ENCODE measurements around the gene SORT1. TPM values are rescaled to one million over a fixed set of nuclear protein-coding genes. Genes with fewer than 3 reads are reported as not detected.

Gene SORT1
- polyA plus RNA-seq, 1 experiment: 38.6 TPM

GRCh38 chr1:109331113-109331512 is 66.6 kb downstream of the SORT1 start:
- ChIA-PET POLR2A (no interaction called here), CTCF (no interaction called here)
- no peak for TF ChIP-seq CTCF (IDR thresholded peaks at IDR 0.05; ENCODE audit: insufficient read depth, low read depth, low read length)
- DNase-seq (ENCODE audit: low read depth): no peak
- peaks cover 6% of the 10 kb centered on the region for H3K36me3 ChIP-seq (ENCODE audit: control insufficient read depth, insufficient read depth, low read length)
- no peaks in the 10 kb centered on the region for H3K27me3 ChIP-seq (ENCODE audit: control insufficient read depth, insufficient read depth, low read length)
- H3K4me3 ChIP-seq (ENCODE audit: low read depth, low read length): no peak overlapping the region

GRCh38 chr1:109327285-109327684 is 70.4 kb downstream of the SORT1 start:
- no peak for TF ChIP-seq CTCF (IDR thresholded peaks at IDR 0.05; ENCODE audit: insufficient read depth, low read depth, low read length)
- DNase-seq (ENCODE audit: low read depth): no peak
- no peaks in the 10 kb centered on the region for H3K27me3 ChIP-seq (ENCODE audit: control insufficient read depth, insufficient read depth, low read length)
- POLR2A ChIA-PET: no interaction called here
- CTCF ChIA-PET: interaction anchor here (1.6 kb wide), 1 partner anchor 73 kb away, joined by 4 read pairs; no protein-coding TSS in a partner anchor
- no peak overlapping the region for H3K4me3 ChIP-seq (ENCODE audit: low read depth, low read length)
- H3K36me3 ChIP-seq (ENCODE audit: control insufficient read depth, insufficient read depth, low read length): peaks cover 3% of the 10 kb centered on the region; the same call in 1 of the 2 replicates

GRCh38 chr1:109322974-109323373 is 74.7 kb downstream of the SORT1 start:
- POLR2A ChIA-PET: no interaction called here
- Histone ChIP-seq H3K27me3 (ENCODE audit: control insufficient read depth, insufficient read depth, low read length) (no peaks in the 10 kb centered on the region), H3K4me3 (ENCODE audit: low read depth, low read length) (no peak overlapping the region), H3K36me3 (ENCODE audit: control insufficient read depth, insufficient read depth, low read length) (peaks cover 8% of the 10 kb centered on the region; the same call in 1 of the 2 replicates)
- CTCF ChIA-PET: interaction anchor here (0.7 to 1.2 kb wide), 2 partner anchors 9 to 75 kb away, joined by 3 to 4 read pairs; partner anchors contain the start of gene SORT1
- no peak for DNase-seq (ENCODE audit: low read depth)
- no peak for TF ChIP-seq CTCF (IDR thresholded peaks at IDR 0.05; ENCODE audit: insufficient read depth, low read depth, low read length)

GRCh38 chr1:109319114-109319513 is 78.6 kb downstream of the SORT1 start:
- Histone ChIP-seq H3K4me3 (ENCODE audit: low read depth, low read length) (no peak overlapping the region), H3K27me3 (ENCODE audit: control insufficient read depth, insufficient read depth, low read length) (no peaks in the 10 kb centered on the region), H3K36me3 (ENCODE audit: control insufficient read depth, insufficient read depth, low read length) (peaks cover 10% of the 10 kb centered on the region)
- no peak for DNase-seq (ENCODE audit: low read depth)
- TF ChIP-seq CTCF (IDR thresholded peaks at IDR 0.05; ENCODE audit: insufficient read depth, low read depth, low read length): no peak
- ChIA-PET CTCF (no interaction called here), POLR2A (no interaction called here)

GRCh38 chr1:109316506-109316905 is 81.2 kb downstream of the SORT1 start:
- H3K4me3 ChIP-seq (ENCODE audit: low read depth, low read length): no peak overlapping the region
- CTCF ChIA-PET: interaction anchor here (1.1 kb wide), 1 partner anchor 10 kb away, joined by 5 read pairs; the partner anchor contains the start of gene MYBPHL
- H3K36me3 ChIP-seq (ENCODE audit: control insufficient read depth, insufficient read depth, low read length): peaks cover 7% of the 10 kb centered on the region
- no peak for TF ChIP-seq CTCF (IDR thresholded peaks at IDR 0.05; ENCODE audit: insufficient read depth, low read depth, low read length)
- DNase-seq (ENCODE audit: low read depth): no peak
- POLR2A ChIA-PET: no interaction called here
- H3K27me3 ChIP-seq (ENCODE audit: control insufficient read depth, insufficient read depth, low read length): no peaks in the 10 kb centered on the region

Data from BJ (cell line).